K562 (cell line): ENCODE results near the gene FES. TPM values are rescaled to one million over a fixed set of nuclear protein-coding genes. Genes with fewer than 3 reads are reported as not detected.

Experiments used
- ARID1B ChIP-seq: fragments of 450-650 bp; IDR thresholded peaks from 2 replicates; pipeline ENCODE4 v1.6.1; 2016; ENCODE audit warnings: antibody characterized with exemption, mild to moderate bottlenecking, inconsistent platforms
- CEBPZ ChIP-seq: fragments of 150-350 bp; IDR thresholded peaks from 2 replicates; pipeline ENCODE4 v1.6.1; 2014; ENCODE audit warnings: low read depth, mild to moderate bottlenecking, low read length, borderline replicate concordance
- DMBX1 ChIP-seq: fragments of 250-450 bp; sonication (Bioruptor Pico); IDR thresholded peaks from 2 replicates; pipeline ENCODE4 v1.8.0; 2022; ENCODE audit warnings: inconsistent platforms, mild to moderate bottlenecking, moderate library complexity, borderline replicate concordance
- ERF ChIP-seq: fragments of 450-650 bp; formaldehyde crosslinking; IDR thresholded peaks from 2 replicates; pipeline ENCODE4 v1.4.0; 2020; ENCODE audit warnings: mild to moderate bottlenecking, mixed read lengths
- ESRRA ChIP-seq: fragments of 450-650 bp; IDR thresholded peaks from 2 replicates; pipeline ENCODE4 v1.6.1; 2014; ENCODE audit warnings: low read depth, mild to moderate bottlenecking, moderate library complexity, borderline replicate concordance
- FOXA1 ChIP-seq: fragments of 450-650 bp; IDR thresholded peaks from 2 replicates; pipeline ENCODE4 v1.6.1; 2016; ENCODE audit warnings: mild to moderate bottlenecking, borderline replicate concordance
- GABPB1 ChIP-seq: sonication (generic); formaldehyde crosslinking; IDR thresholded peaks from 2 replicates; pipeline ENCODE4 v1.8.0; 2022; ENCODE audit warnings: mild to moderate bottlenecking, missing genetic modification reagents
- GTF2A2 ChIP-seq: IDR thresholded peaks from 2 replicates; pipeline ENCODE4 v1.6.1; 2016; ENCODE audit warnings: mild to moderate bottlenecking, missing genetic modification characterization, missing compliant biosample characterization
- HNRNPL ChIP-seq: fragments of 200-400 bp; formaldehyde crosslinking; IDR thresholded peaks from 2 replicates; pipeline ENCODE4 v1.6.1; 2017; ENCODE audit warnings: low read depth, mild to moderate bottlenecking, low read length
- JUND ChIP-seq, 2 experiments: IDR thresholded peaks; 2 replicates in 1 of 2; 3 replicates in 1 of 2; pipeline ENCODE4 v1.6.1; 2011; ENCODE audit warnings: borderline replicate concordance in 2 of 2, low read depth in 2 of 2, low read length in 2 of 2, improper control_type of control experiment in 1 of 2, missing biosample characterization in 1 of 2, missing genetic modification characterization in 1 of 2, missing genetic modification reagents in 1 of 2
- KLF16 ChIP-seq: IDR thresholded peaks from 2 replicates; pipeline ENCODE4 v1.6.1; 2016; ENCODE audit warnings: antibody characterized with exemption
- KLF6 ChIP-seq: fragments of 250-450 bp; sonication (Bioruptor Pico); IDR thresholded peaks from 2 replicates; pipeline ENCODE4 v1.4.0; 2020; ENCODE audit warnings: mild to moderate bottlenecking, moderate library complexity, borderline replicate concordance
- MEF2D ChIP-seq: conservative IDR thresholded peaks from 2 replicates; pipeline ENCODE4 v1.6.1; 2016; ENCODE audit warnings: low read depth, missing genetic modification characterization, missing compliant biosample characterization
- NBN ChIP-seq: fragments of 450-650 bp; IDR thresholded peaks from 2 replicates; pipeline ENCODE4 v1.6.1; 2016; ENCODE audit warnings: low read depth, mild to moderate bottlenecking
- PHF8 ChIP-seq: fragments of 200-600 bp; sonication (generic); IDR thresholded peaks from 2 replicates; pipeline ENCODE4 v1.6.1; 2012; ENCODE audit warnings: mixed run types, mild to moderate bottlenecking, inconsistent platforms, low read length, moderate library complexity, borderline replicate concordance
- RAD21 ChIP-seq, 2 experiments: fragments of 250-450 bp in 1 of 2; fragments of 450-650 bp in 1 of 2; sonication (Bioruptor Pico) in 1 of 2; formaldehyde crosslinking in 1 of 2; IDR thresholded peaks in 1 of 2; conservative IDR thresholded peaks in 1 of 2; 2 replicates each; pipeline versions ENCODE4 v1.4.0 to v1.8.0; 2020 to 2022; ENCODE audit warnings: mild to moderate bottlenecking in 2 of 2, moderate library complexity in 1 of 2
- RBBP5 ChIP-seq: fragments of 200-600 bp; sonication (generic); IDR thresholded peaks from 2 replicates; pipeline ENCODE4 v1.6.1; 2012; ENCODE audit warnings: borderline replicate concordance, mild to moderate bottlenecking, low read length, control low read depth, inconsistent platforms; ENCODE audit not compliant: insufficient read depth, poor library complexity, severe bottlenecking
- TAF9B ChIP-seq: fragments of 450-650 bp; IDR thresholded peaks from 2 replicates; pipeline ENCODE4 v1.6.1; 2018; ENCODE audit warnings: mild to moderate bottlenecking; ENCODE audit not compliant: partially characterized antibody
- TCF7 ChIP-seq: sonication (generic); IDR thresholded peaks from 2 replicates; pipeline ENCODE4 v1.6.1; 2016; ENCODE audit warnings: antibody characterized with exemption, borderline replicate concordance
- ZFP30 ChIP-seq: fragments of 250-450 bp; sonication (Bioruptor Pico); IDR thresholded peaks from 2 replicates; pipeline ENCODE4 v1.8.0; 2022; ENCODE audit warnings: moderate library complexity, mild to moderate bottlenecking, inconsistent platforms, borderline replicate concordance
- ZNF311 ChIP-seq: fragments of 250-450 bp; sonication (Bioruptor Pico); IDR thresholded peaks from 2 replicates; pipeline ENCODE4 v1.4.0; 2020; ENCODE audit warnings: mild to moderate bottlenecking, moderate library complexity
- ZNF740 ChIP-seq, 3 experiments: fragments of 200-800 bp in 1 of 3; sonication (Bioruptor generic) in 1 of 3; sonication (generic) in 1 of 3; formaldehyde crosslinking in 1 of 3; IDR thresholded peaks; 2 replicates each; pipeline versions ENCODE4 v1.6.1 to v1.8.0; 2016 to 2022; ENCODE audit warnings: mild to moderate bottlenecking in 2 of 3, missing compliant biosample characterization in 2 of 3, missing genetic modification characterization in 2 of 3, missing genetic modification reagents in 1 of 3
- polyA plus RNA-seq, 8 experiments: library from polyadenylated mRNA; depleted of rRNA in 4 of 8; stranded (reverse) in 5 of 8; unstranded in 3 of 8; fragments of >200 nt; fragmentation: Nextera tagmentation in 2 of 8; fragmentation: Illumina TruSeq in 1 of 8; extraction: Ambion mirVana in 2 of 8; extraction: Trizol in 1 of 8; gene quantifications; 2 replicates each; pipeline versions ENCODE4 v1.2.1 to v1.2.3, GENCODE V29; 2011 to 2014; ENCODE audit warnings: inconsistent platforms in 1 of 8, missing spikeins in 1 of 8
- total RNA-seq, 7 experiments: library from RNA; depleted of rRNA in 6 of 7; stranded (reverse); fragments of >200 nt in 6 of 7; fragmentation: Illumina TruSeq in 2 of 7; extraction: Trizol in 2 of 7; gene quantifications; 2 replicates each; pipeline versions ENCODE4 v1.2.1 to v1.2.3, GENCODE V29; 2011 to 2021; ENCODE audit warnings: low replicate concordance in 1 of 7

FES gene
- total and polyA plus RNA-seq, 9 of the 15 experiments (the other 6 are each of a cell fraction or from before 2014, with no cell fraction given), result 0.38 to 2.6 (median 0.82) TPM

- TF ChIP-seq CEBPZ, result no peak
- TF ChIP-seq ESRRA, result peak; percentile 92
- TF ChIP-seq MEF2D, result no peak
- TF ChIP-seq KLF16, result no peak
- TF ChIP-seq NBN, result peak; percentile 57; the same call in 1 of the 2 replicates
- peak; percentile 29; the same call in 1 of the 2 replicates for TF ChIP-seq ERF (CRISPR knock-in tag)
- TF ChIP-seq GTF2A2 (tag), result peak; percentile 39; the same call in 1 of the 2 replicates
- TF ChIP-seq TAF9B, result no peak
- TF ChIP-seq HNRNPL, result 0 out of 2 replicates have a peak, but pooled peaks have one; percentile 44
- peak; percentile 77; the same call in 1 of the 2 replicates for TF ChIP-seq KLF6 (CRISPR knock-in tag)
- TF ChIP-seq TCF7, result peak; percentile 77; the same call in 1 of the 2 replicates
- TF ChIP-seq ZNF311 (CRISPR knock-in tag), result peak; percentile 42; the same call in 1 of the 2 replicates
- TF ChIP-seq FOXA1, result no peak
- 0 out of 2 replicates have a peak, but pooled peaks have one; percentile 2 for TF ChIP-seq GABPB1 (CRISPR knock-in tag)
- TF ChIP-seq ZFP30, result no peak
- TF ChIP-seq JUND (IDR thresholded peaks at IDR 0.05; ENCODE audit: borderline replicate concordance, low read depth, low read length), result peak; percentile 95
- TF ChIP-seq JUND (tag; IDR thresholded peaks at IDR 0.05; ENCODE audit: borderline replicate concordance, low read depth, low read length), result peak; percentile 90; the same call in 2 of the 3 replicates
- TF ChIP-seq ARID1B, result peak; percentile 42
- TF ChIP-seq RAD21 (CRISPR knock-in tag; conservative IDR thresholded peaks at IDR 0.05 in 1 of 2, IDR thresholded peaks at IDR 0.05 in 1 of 2), result peak in 1 of 2 experiments; percentile 22; a peak in 2 of 4 replicates
- TF ChIP-seq ZNF740 (CRISPR knock-in tag; IDR thresholded peaks at IDR 0.05), result no peak
- no peak for TF ChIP-seq ZNF740 (tag; IDR thresholded peaks at IDR 0.05)
- peak; percentile 81; the same call in 1 of the 2 replicates for TF ChIP-seq DMBX1 (CRISPR knock-in tag)
- peak; percentile 27; the same call in 1 of the 2 replicates for TF ChIP-seq PHF8
- peak; percentile 14 for TF ChIP-seq RBBP5
Measured at GRCh38 chr15:90869601-90870353, 14.5 kb upstream of the FES start (continued).
